Amniotic stem cell (primary cell): Measurements from ENCODE around the gene ZNF710.

ENCODE experiments used
- DNase-seq: peaks from one replicate; lab custom pipeline; 2025; lab: John Stamatoyannopoulos, UW

ZNF710 gene

GRCh38 chr15:90019611-90020010 lies 18.5 kb downstream of the ZNF710 start:
- DNase-seq: no peak

GRCh38 chr15:90020021-90020735 lies 19.1 kb downstream of the ZNF710 start:
- DNase-seq: no peak

- no peak for DNase-seq
Observed at GRCh38 chr15:90020936-90021507, 19.9 kb downstream of the ZNF710 start.

GRCh38 chr15:90022345-90022744 lies 21.2 kb downstream of the ZNF710 start:
- no peak for DNase-seq

- DNase-seq: no peak
Observed at GRCh38 chr15:90022905-90023700, 22.0 kb downstream of the ZNF710 start.

GRCh38 chr15:90024406-90024805 lies 23.3 kb downstream of the ZNF710 start:
- no peak for DNase-seq

GRCh38 chr15:90025489-90026033 lies 24.4 kb downstream of the ZNF710 start:
- DNase-seq: no peak

GRCh38 chr15:90028376-90028944 lies 27.3 kb downstream of the ZNF710 start:
- no peak for DNase-seq

GRCh38 chr15:90029024-90029423 lies 27.9 kb downstream of the ZNF710 start:
- no peak for DNase-seq

- no peak for DNase-seq
Observed at GRCh38 chr15:90030376-90030775, 29.3 kb downstream of the ZNF710 start.

GRCh38 chr15:90031231-90031791 lies 30.2 kb downstream of the ZNF710 start:
- no peak for DNase-seq

GRCh38 chr15:90033006-90033405 lies 31.9 kb downstream of the ZNF710 start:
- no peak for DNase-seq

- no peak for DNase-seq
Observed at GRCh38 chr15:90033448-90033847, 32.3 kb downstream of the ZNF710 start.

- DNase-seq: no peak
Observed at GRCh38 chr15:90035095-90035839, 34.1 kb downstream of the ZNF710 start.

- DNase-seq: no peak
Observed at GRCh38 chr15:90035840-90036230, 34.7 kb downstream of the ZNF710 start.

GRCh38 chr15:90036343-90036742 lies 35.2 kb downstream of the ZNF710 start:
- DNase-seq: no peak

GRCh38 chr15:90036806-90037510 lies 35.8 kb downstream of the ZNF710 start:
- DNase-seq: no peak

- DNase-seq: no peak
Observed at GRCh38 chr15:90037511-90037860, 36.4 kb downstream of the ZNF710 start.

GRCh38 chr15:90037961-90038631 lies 37.0 kb downstream of the ZNF710 start:
- no peak for DNase-seq

GRCh38 chr15:90038632-90039095 lies 37.5 kb downstream of the ZNF710 start:
- no peak for DNase-seq
